SU-DHL-6 (cell line): ENCODE data around the gene C1QL1.

Source experiments
- H2AFZ ChIP-seq: fragments of 200-600 bp; sonication (generic); 2 replicates; pipeline ENCODE4 v1.6.1; 2014; ENCODE audit warnings: low read depth, mild to moderate bottlenecking, moderate library complexity, mixed read lengths, antibody characterized with exemption, low read length; ENCODE audit not compliant: severe bottlenecking
- H3F3A ChIP-seq: fragments of 200-600 bp; shearing (Covaris generic); 2 replicates; pipeline ENCODE4 v1.6.0; 2016; ENCODE audit warnings: antibody characterized with exemption, mild to moderate bottlenecking; ENCODE audit not compliant: insufficient read depth
- H3K27ac ChIP-seq: fragments of 200-600 bp; sonication (generic); 2 replicates; pipeline ENCODE4 v1.5.1; 2016; ENCODE audit warnings: low read depth, mild to moderate bottlenecking, low read length, moderate library complexity, mixed read lengths
- H3K27me3 ChIP-seq: fragments of 200-600 bp; sonication (generic), shearing (Covaris generic); 2 replicates; pipeline ENCODE4 v1.6.0; 2014; ENCODE audit warnings: mild to moderate bottlenecking, low read length
- H3K36me3 ChIP-seq: fragments of 200-600 bp; sonication (generic); 2 replicates; pipeline ENCODE4 v1.6.1; 2014; ENCODE audit warnings: mild to moderate bottlenecking, low read length, mixed read lengths
- H3K4me2 ChIP-seq: fragments of 300-600, 200-600 bp; shearing (Covaris generic), sonication (generic); 2 replicates; pipeline ENCODE4 v1.6.0; 2014; ENCODE audit warnings: low read length, low read depth, mild to moderate bottlenecking; ENCODE audit not compliant: poor library complexity, severe bottlenecking
- H3K4me3 ChIP-seq: fragments of 200-600 bp; sonication (generic); 2 replicates; pipeline ENCODE4 v1.5.1; 2014; ENCODE audit warnings: antibody characterized with exemption, low read length, mild to moderate bottlenecking, mixed read lengths; ENCODE audit not compliant: insufficient read depth, poor library complexity, severe bottlenecking
- H3K79me2 ChIP-seq: fragments of 200-600 bp; sonication (generic); 2 replicates; pipeline ENCODE4 v1.6.1; 2014; ENCODE audit warnings: mild to moderate bottlenecking, low read length, moderate library complexity; ENCODE audit not compliant: insufficient read depth
- H3K9ac ChIP-seq: fragments of 200-600 bp; sonication (generic); 2 replicates; pipeline ENCODE4 v1.7.0; 2014; ENCODE audit warnings: mild to moderate bottlenecking, low read length
- H3K9me2 ChIP-seq: fragments of 200-600 bp; sonication (generic); replicated peaks from 2 replicates; pipeline ENCODE4 v1.6.1; 2014; ENCODE audit warnings: low read length; ENCODE audit not compliant: insufficient read depth
- H3K9me3 ChIP-seq: fragments of 200-600 bp; sonication (generic); 2 replicates; pipeline ENCODE4 v1.6.1; 2014; ENCODE audit warnings: low read length, mixed read lengths; ENCODE audit not compliant: insufficient read depth
- H4K20me1 ChIP-seq: fragments of 200-600 bp; sonication (generic); 2 replicates; pipeline ENCODE4 v1.6.1; 2014; ENCODE audit warnings: low read depth, mild to moderate bottlenecking, antibody characterized with exemption, low read length, moderate library complexity, mixed read lengths
- EZH2phosphoT487 ChIP-seq: fragments of 200-600 bp; sonication (generic), shearing (Covaris generic); conservative IDR thresholded peaks from 2 replicates; pipeline ENCODE4 v1.6.1; 2018; ENCODE audit warnings: mild to moderate bottlenecking, antibody characterized with exemption, low read length, moderate library complexity, mixed read lengths
- TF ChIP-seq, protein P1 (sequence below): fragments of 200-600 bp; sonication (generic); IDR thresholded peaks from one replicate; pipeline ENCODE4 v1.5.1; 2017; ENCODE audit warnings: antibody characterized with exemption, mild to moderate bottlenecking, low read length, moderate library complexity; ENCODE audit not compliant: insufficient read depth, poor library complexity, severe bottlenecking

The C1QL1 gene

DNA sequence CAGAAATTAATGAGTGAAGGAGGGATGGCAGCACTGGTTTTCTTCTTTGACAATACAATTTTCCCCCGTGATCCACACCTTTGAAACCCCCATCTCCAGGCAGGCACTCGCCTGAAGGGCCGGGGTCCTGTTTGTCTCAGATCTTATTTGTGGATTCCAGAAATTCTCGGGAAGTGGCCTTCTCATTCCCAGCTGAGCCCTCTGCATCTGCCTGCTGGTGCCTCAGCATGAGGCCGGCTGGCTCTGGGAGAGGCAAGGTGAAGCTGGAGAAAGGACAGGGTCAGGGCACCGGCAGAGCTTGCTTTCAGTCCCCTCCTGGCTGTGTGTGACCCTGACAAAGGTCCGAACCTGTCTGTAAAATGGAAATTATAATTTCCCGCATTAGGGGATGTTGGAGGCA is 35.8 kb upstream of the C1QL1 start:
- Histone ChIP-seq H2AFZ (no peak overlapping the region), H3K27me3 (no peaks in the 10 kb centered on the region), H3K36me3 (no peaks in the 10 kb centered on the region), H3K9ac (no peak overlapping the region), H3K9me2 (no peaks in the 10 kb centered on the region), H3K79me2 (no peaks in the 10 kb centered on the region), H3K27ac (no peak overlapping the region), H3F3A (no peaks in the 10 kb centered on the region), H3K4me2 (no peak overlapping the region), H4K20me1 (no peaks in the 10 kb centered on the region), H3K9me3 (peaks cover 5% of the 10 kb centered on the region; the same call in 1 of the 2 replicates), H3K4me3 (no peak overlapping the region)
- TF ChIP-seq EZH2phosphoT487: no peak
- TF ChIP-seq, protein P1, sequence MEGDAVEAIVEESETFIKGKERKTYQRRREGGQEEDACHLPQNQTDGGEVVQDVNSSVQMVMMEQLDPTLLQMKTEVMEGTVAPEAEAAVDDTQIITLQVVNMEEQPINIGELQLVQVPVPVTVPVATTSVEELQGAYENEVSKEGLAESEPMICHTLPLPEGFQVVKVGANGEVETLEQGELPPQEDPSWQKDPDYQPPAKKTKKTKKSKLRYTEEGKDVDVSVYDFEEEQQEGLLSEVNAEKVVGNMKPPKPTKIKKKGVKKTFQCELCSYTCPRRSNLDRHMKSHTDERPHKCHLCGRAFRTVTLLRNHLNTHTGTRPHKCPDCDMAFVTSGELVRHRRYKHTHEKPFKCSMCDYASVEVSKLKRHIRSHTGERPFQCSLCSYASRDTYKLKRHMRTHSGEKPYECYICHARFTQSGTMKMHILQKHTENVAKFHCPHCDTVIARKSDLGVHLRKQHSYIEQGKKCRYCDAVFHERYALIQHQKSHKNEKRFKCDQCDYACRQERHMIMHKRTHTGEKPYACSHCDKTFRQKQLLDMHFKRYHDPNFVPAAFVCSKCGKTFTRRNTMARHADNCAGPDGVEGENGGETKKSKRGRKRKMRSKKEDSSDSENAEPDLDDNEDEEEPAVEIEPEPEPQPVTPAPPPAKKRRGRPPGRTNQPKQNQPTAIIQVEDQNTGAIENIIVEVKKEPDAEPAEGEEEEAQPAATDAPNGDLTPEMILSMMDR: no peak

DNA sequence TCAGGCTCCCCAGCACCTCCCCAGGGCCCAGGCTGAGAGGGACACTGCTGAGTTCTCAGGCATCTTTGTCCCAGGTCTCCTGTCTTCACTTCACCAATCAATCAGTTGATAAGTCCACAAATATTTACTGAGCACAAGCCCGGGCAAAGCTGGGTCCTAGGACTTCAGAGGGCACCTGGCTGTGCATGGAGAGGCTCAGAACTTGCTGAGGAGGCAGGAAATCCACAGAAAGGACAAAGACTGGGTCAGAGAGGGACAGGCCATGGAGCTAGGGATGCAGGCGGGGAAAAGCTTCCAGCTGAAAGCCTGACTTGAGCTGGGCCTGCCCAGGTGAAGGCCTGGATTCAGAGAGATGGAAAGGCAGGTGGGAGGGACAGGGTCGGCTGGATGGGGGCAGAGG is 33.2 kb upstream of the C1QL1 start:
- Histone ChIP-seq H3K36me3 (no peaks in the 10 kb centered on the region), H3K4me2 (no peak overlapping the region), H4K20me1 (no peaks in the 10 kb centered on the region), H3K4me3 (no peak overlapping the region), H3K9me3 (peaks cover 5% of the 10 kb centered on the region; the same call in 1 of the 2 replicates), H3K27me3 (no peaks in the 10 kb centered on the region), H3K79me2 (no peaks in the 10 kb centered on the region), H3K9me2 (no peaks in the 10 kb centered on the region), H2AFZ (no peak overlapping the region), H3K27ac (no peak overlapping the region), H3K9ac (no peak overlapping the region), H3F3A (no peaks in the 10 kb centered on the region)
- TF ChIP-seq, protein P1: no peak
- TF ChIP-seq EZH2phosphoT487: no peak

DNA sequence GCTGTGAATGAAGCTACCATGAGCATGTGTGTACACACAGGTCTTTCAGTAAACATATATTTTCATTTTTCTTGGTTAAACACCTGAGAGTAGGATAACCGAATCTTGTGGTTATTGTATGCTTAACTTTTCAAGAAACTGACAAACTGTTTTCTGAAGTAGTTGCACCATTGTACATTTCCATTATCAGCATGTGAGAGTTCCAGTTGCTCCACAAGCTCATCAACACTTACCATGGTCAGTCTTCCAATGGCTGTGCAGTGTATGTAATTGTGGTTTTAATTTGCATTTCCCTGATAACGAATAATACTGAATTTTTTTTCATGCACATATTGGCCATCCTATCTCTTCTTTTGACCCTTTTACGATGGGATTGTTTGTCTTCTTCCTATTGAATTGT is 31.3 kb upstream of the C1QL1 start:
- TF ChIP-seq EZH2phosphoT487: no peak
- TF ChIP-seq, protein P1: no peak
- no peak overlapping the region for H3K4me3 ChIP-seq
- H3K9ac ChIP-seq: no peak overlapping the region
- no peaks in the 10 kb centered on the region for H3F3A ChIP-seq
- no peak overlapping the region for H3K27ac ChIP-seq
- H4K20me1 ChIP-seq: no peaks in the 10 kb centered on the region
- H3K9me3 ChIP-seq: peaks cover 5% of the 10 kb centered on the region; the same call in 1 of the 2 replicates
- no peak overlapping the region for H3K4me2 ChIP-seq
- H3K27me3 ChIP-seq: no peaks in the 10 kb centered on the region
- H3K79me2 ChIP-seq: no peaks in the 10 kb centered on the region
- no peaks in the 10 kb centered on the region for H3K9me2 ChIP-seq
- H3K36me3 ChIP-seq: no peaks in the 10 kb centered on the region
- no peak overlapping the region for H2AFZ ChIP-seq

DNA sequence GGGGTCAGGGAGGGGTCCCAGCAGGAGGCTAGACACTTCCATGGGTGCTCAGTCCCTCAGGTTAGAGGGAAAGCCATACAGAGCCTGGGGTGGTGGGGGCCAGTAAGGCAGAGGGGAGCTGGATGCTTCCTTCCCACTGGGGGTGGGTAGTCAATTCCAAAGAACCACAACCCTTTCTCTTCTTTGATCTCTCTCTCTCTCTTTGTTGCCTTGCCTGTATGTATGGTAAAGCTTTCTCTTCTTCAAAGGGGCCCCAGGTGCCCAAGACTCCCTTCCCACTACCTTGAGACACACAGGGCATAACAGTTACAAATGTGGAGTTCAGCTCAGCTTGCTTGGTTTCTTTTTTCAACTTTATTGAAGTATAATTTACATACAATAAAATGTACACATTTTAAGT is 30.5 kb upstream of the C1QL1 start:
- Histone ChIP-seq H3K9me2 (no peaks in the 10 kb centered on the region), H4K20me1 (no peaks in the 10 kb centered on the region), H3K27me3 (no peaks in the 10 kb centered on the region), H2AFZ (no peak overlapping the region), H3K27ac (no peak overlapping the region), H3K9me3 (peaks cover 5% of the 10 kb centered on the region; the same call in 1 of the 2 replicates), H3K4me2 (no peak overlapping the region), H3K36me3 (no peaks in the 10 kb centered on the region), H3K4me3 (no peak overlapping the region), H3K79me2 (no peaks in the 10 kb centered on the region), H3K9ac (no peak overlapping the region), H3F3A (no peaks in the 10 kb centered on the region)
- TF ChIP-seq EZH2phosphoT487: no peak
- TF ChIP-seq, protein P1: no peak
